Measurements from ENCODE around the gene MAGI2. TPM values are rescaled to one million over a fixed set of nuclear protein-coding genes. Genes with fewer than 3 reads are reported as not detected.

The MAGI2 gene
- total and polyA plus RNA-seq, 2 experiments from 2014 or later, result 10.4 to 26.4 TPM

DNA sequence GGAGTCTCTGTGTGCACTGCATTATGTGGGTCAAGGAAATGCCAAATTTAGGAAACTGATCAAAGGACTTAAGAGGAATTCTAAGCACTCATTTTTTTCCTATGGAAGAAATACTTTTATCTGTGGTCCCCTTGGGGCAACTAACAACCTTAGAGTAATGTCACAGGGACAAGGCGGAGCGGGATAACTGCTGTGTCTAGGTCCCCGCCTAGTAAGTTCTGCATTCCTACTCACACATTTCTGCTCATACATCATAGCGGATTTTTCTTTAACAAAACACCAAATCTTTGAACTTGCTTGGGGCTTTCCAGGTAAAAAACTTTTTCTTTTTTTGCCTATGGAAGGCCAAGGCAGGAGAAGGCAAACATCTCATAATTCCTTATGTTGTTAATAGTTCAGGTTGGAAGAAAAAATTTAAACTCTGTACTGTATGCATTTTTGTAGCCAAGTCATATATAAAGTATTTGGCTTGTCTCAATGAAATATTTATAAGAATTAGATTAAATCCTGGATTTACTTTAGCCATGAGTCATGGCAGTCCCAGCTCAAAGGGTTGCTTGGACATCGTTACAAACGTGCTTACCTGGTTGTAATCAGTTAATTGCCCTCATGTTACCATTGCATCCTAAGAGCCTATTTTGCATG lies 1369.9 kb downstream of the MAGI2 start (continued):
- TF ChIP-seq ZNF462 (CRISPR knock-in tag; IDR thresholded peaks at IDR 0.05) (no peak), JUNB (IDR thresholded peaks at IDR 0.05; ENCODE audit: unreplicated experiment) (no peak), EZH2 (IDR thresholded peaks at IDR 0.05; ENCODE audit: low read depth, unreplicated experiment) (no peak), POLR2AphosphoS5 (IDR thresholded peaks at IDR 0.05; ENCODE audit: low read depth) (no peak)
- TF ChIP-seq, protein P1, sequence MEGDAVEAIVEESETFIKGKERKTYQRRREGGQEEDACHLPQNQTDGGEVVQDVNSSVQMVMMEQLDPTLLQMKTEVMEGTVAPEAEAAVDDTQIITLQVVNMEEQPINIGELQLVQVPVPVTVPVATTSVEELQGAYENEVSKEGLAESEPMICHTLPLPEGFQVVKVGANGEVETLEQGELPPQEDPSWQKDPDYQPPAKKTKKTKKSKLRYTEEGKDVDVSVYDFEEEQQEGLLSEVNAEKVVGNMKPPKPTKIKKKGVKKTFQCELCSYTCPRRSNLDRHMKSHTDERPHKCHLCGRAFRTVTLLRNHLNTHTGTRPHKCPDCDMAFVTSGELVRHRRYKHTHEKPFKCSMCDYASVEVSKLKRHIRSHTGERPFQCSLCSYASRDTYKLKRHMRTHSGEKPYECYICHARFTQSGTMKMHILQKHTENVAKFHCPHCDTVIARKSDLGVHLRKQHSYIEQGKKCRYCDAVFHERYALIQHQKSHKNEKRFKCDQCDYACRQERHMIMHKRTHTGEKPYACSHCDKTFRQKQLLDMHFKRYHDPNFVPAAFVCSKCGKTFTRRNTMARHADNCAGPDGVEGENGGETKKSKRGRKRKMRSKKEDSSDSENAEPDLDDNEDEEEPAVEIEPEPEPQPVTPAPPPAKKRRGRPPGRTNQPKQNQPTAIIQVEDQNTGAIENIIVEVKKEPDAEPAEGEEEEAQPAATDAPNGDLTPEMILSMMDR (conservative IDR thresholded peaks at IDR 0.05; ENCODE audit: low read depth in 2 of 2), result no peak

DNA sequence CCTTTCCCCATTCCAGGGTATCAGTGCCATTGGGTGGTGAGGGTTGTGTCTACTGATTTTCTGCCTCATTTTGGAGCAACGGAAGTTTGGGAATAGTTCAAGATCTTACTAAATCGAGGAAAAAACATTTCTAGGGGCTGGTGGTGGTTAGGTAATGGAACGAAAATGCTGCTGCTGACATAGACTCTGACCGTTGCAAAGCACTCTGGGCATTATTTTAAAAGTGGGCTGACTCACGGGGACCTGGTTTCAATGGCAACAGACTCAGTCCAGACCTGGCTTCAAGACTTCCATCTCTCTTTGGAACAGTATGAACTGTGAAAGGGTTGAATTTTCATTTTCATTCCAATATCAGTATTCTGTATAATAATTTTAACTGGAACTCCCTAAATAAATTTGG lies 1370.9 kb downstream of the MAGI2 start:
- H3K27ac ChIP-seq (ENCODE audit: low read depth), result no peak overlapping the region
- no peaks in the 10 kb centered on the region for H3F3A ChIP-seq (replicated peaks; ENCODE audit: low read depth)
- Mint-ChIP-seq H3K4me3 (no peak overlapping the region), H3K27me3 (ENCODE audit: insufficient read depth, low read depth, poor library complexity) (no peaks in the 10 kb centered on the region), H3K36me3 (ENCODE audit: low read depth) (no peaks in the 10 kb centered on the region), H3K4me1 (peaks cover 6% of the 10 kb centered on the region; the same call in 2 of the 3 replicates), H3K9me3 (no peaks in the 10 kb centered on the region), H3K27ac (no peak overlapping the region)
- no peaks in the 10 kb centered on the region for H3K9me2 ChIP-seq (ENCODE audit: insufficient read depth)
- ATAC-seq (no peak), DNase-seq (ENCODE audit: low spot score) (no peak)
- no peak overlapping the region for H2AFZ ChIP-seq
- H3K4me1 ChIP-seq (ENCODE audit: insufficient read depth), result peaks cover 7% of the 10 kb centered on the region; the same call in 1 of the 2 replicates
- H3K79me2 ChIP-seq (replicated peaks; ENCODE audit: insufficient read depth), result no peaks in the 10 kb centered on the region
- H3K27me3 ChIP-seq (ENCODE audit: insufficient read depth), result no peaks in the 10 kb centered on the region
- H3K4me2 ChIP-seq, result no peak overlapping the region
- no peak overlapping the region for H3K4me3 ChIP-seq
- H3K36me3 ChIP-seq (ENCODE audit: insufficient read depth), result no peaks in the 10 kb centered on the region
- peaks cover 5% of the 10 kb centered on the region; the same call in 1 of the 2 replicates for H4K20me1 ChIP-seq (replicated peaks; ENCODE audit: insufficient read depth)
- TF ChIP-seq REST (IDR thresholded peaks at IDR 0.05; ENCODE audit: unreplicated experiment), result no peak
- no peak for TF ChIP-seq EZH2phosphoT487 (IDR thresholded peaks at IDR 0.05; ENCODE audit: unreplicated experiment)
- TF ChIP-seq ZNF331 (CRISPR knock-in tag; IDR thresholded peaks at IDR 0.05; ENCODE audit: low read depth), result no peak
